ENCODE measurements around the gene MECP2.

- TF ChIP-seq POLR2A (IDR thresholded peaks at IDR 0.05; ENCODE audit: low read length) = no peak
- TF ChIP-seq CTCF (IDR thresholded peaks at IDR 0.05) = no peak
- no peak for TF ChIP-seq REST (IDR thresholded peaks at IDR 0.05)
These were observed 14.4 kb downstream of the MECP2 start for GRCh38 chrX:154083126-154083517.
